IMR-90 (cell line): Measurements from ENCODE around the gene MESP2. TPM values are rescaled to one million over a fixed set of nuclear protein-coding genes. Genes with fewer than 3 reads are reported as not detected.

ENCODE experiments used
- ATAC-seq: fragments of 200-7000 bp; cut with Tn5 transposase; 2 replicates; pipeline ENCODE4 v1.9.1; 2020; ENCODE audit warnings: low read depth, mild to moderate bottlenecking, moderate library complexity
- BruUV-seq: library from RNA; stranded (reverse); fragments of 400-500 nt; replicated peaks from 2 replicates; lab custom pipeline; 2021; lab: Mats Ljungman, UMichigan
- CTCF ChIA-PET: fragments of 300-600 bp; formaldehyde crosslinking; extraction: SDS; loops from one replicate; lab custom pipeline; 2021; ENCODE audit warnings: antibody characterized with exemption; lab: Yijun Ruan, JAX
- POLR2A ChIA-PET: fragments of 300-600 bp; sonication (Branson Sonifier 250); formaldehyde crosslinking; loops from one replicate; lab custom pipeline; 2022; ENCODE audit warnings: antibody characterized with exemption; ENCODE audit not compliant: unreplicated experiment; lab: Charles Lee
- DNase-seq: peaks from one replicate; pipeline ENCODE4 v3.0.0; 2013
- H2AFZ ChIP-seq: replicated peaks from 2 replicates; pipeline ENCODE3; 2013; ENCODE audit warnings: low read length, mild to moderate bottlenecking; ENCODE audit not compliant: poor library complexity
- H2AK5ac ChIP-seq: 2 replicates; pipeline ENCODE4 v1.6.1; 2013; ENCODE audit warnings: low read depth, low read length, inconsistent platforms
- H2AK9ac ChIP-seq: replicated peaks from 2 replicates; pipeline ENCODE3; 2013; ENCODE audit warnings: mild to moderate bottlenecking, low read depth, low read length, moderate library complexity; ENCODE audit not compliant: poor library complexity
- H2BK120ac ChIP-seq: 2 replicates; pipeline ENCODE4 v1.6.1; 2013; ENCODE audit warnings: low read depth, low read length, inconsistent platforms
- H2BK15ac ChIP-seq: 3 replicates; pipeline ENCODE4 v1.6.1; 2013; ENCODE audit warnings: low read depth, low read length, inconsistent platforms
- H2BK20ac ChIP-seq: 2 replicates; pipeline ENCODE4 v1.6.1; 2013; ENCODE audit warnings: low read depth, mild to moderate bottlenecking, inconsistent platforms, low read length, moderate library complexity
- H2BK5ac ChIP-seq: 2 replicates; pipeline ENCODE4 v1.6.1; 2013; ENCODE audit warnings: mild to moderate bottlenecking, low read depth, low read length, inconsistent platforms; ENCODE audit not compliant: poor library complexity, severe bottlenecking
- H3K14ac ChIP-seq: replicated peaks from 2 replicates; pipeline ENCODE4 v1.6.1; 2013; ENCODE audit warnings: low read depth, low read length, inconsistent platforms
- H3K18ac ChIP-seq: 2 replicates; pipeline ENCODE4 v1.6.1; 2013; ENCODE audit warnings: low read depth, low read length, control low read depth
- H3K23ac ChIP-seq: 2 replicates; pipeline ENCODE4 v1.6.1; 2013; ENCODE audit warnings: low read depth, low read length, inconsistent platforms
- H3K27ac ChIP-seq: 2 replicates; pipeline ENCODE4 v1.5.1; 2013; ENCODE audit warnings: mild to moderate bottlenecking, control low read depth, low read length; ENCODE audit not compliant: insufficient read depth
- H3K27me3 ChIP-seq: 2 replicates; pipeline ENCODE4 v1.6.1; 2013; ENCODE audit warnings: low read length; ENCODE audit not compliant: control insufficient read depth, insufficient read depth
- H3K36me3 ChIP-seq: 2 replicates; pipeline ENCODE4 v1.6.1; 2013; ENCODE audit warnings: low read length, mixed read lengths; ENCODE audit not compliant: control insufficient read depth, insufficient read depth
- H3K4ac ChIP-seq: 2 replicates; pipeline ENCODE4 v1.6.1; 2013; ENCODE audit warnings: low read depth, low read length, inconsistent platforms
- H3K4me1 ChIP-seq: 2 replicates; pipeline ENCODE4 v1.6.1; 2013; ENCODE audit warnings: low read length, mixed read lengths; ENCODE audit not compliant: control insufficient read depth, insufficient read depth
- H3K4me2 ChIP-seq: 2 replicates; pipeline ENCODE4 v1.6.1; 2013; ENCODE audit warnings: low read depth, mild to moderate bottlenecking, control low read depth, low read length, moderate library complexity
- H3K4me3 ChIP-seq: 2 replicates; pipeline ENCODE4 v1.5.1; 2013; ENCODE audit warnings: low read depth, mild to moderate bottlenecking, control low read depth, low read length, moderate library complexity; ENCODE audit not compliant: insufficient read depth
- H3K56ac ChIP-seq: 2 replicates; pipeline ENCODE4 v1.6.1; 2013; ENCODE audit warnings: low read length, inconsistent platforms; ENCODE audit not compliant: insufficient read depth; ENCODE audit errors: extremely low read depth
- H3K79me1 ChIP-seq, 2 experiments: 2 replicates each; pipeline ENCODE4 v1.6.1; 2013; ENCODE audit warnings: low read length in 2 of 2, inconsistent platforms in 1 of 2, low read depth in 1 of 2
- H3K9ac ChIP-seq: 2 replicates; pipeline ENCODE4 v1.6.1; 2013; ENCODE audit warnings: low read depth, low read length, control low read depth
- H3K9me1 ChIP-seq: 2 replicates; pipeline ENCODE4 v1.6.1; 2013; ENCODE audit warnings: low read length, inconsistent platforms; ENCODE audit not compliant: insufficient read depth
- H3K9me3 ChIP-seq: 2 replicates; pipeline ENCODE4 v1.6.1; 2013; ENCODE audit warnings: low read length; ENCODE audit not compliant: control insufficient read depth, insufficient read depth
- H4K20me1 ChIP-seq: 2 replicates; pipeline ENCODE4 v1.6.1; 2013; ENCODE audit warnings: low read length, inconsistent platforms; ENCODE audit not compliant: insufficient read depth
- H4K5ac ChIP-seq: 2 replicates; pipeline ENCODE4 v1.6.1; 2013; ENCODE audit warnings: mild to moderate bottlenecking, low read depth, low read length, control low read depth
- H4K8ac ChIP-seq, 2 experiments: 2 replicates each; pipeline ENCODE4 v1.6.1; 2013; ENCODE audit warnings: low read depth in 2 of 2, low read length in 2 of 2, control low read depth in 1 of 2, inconsistent platforms in 1 of 2
- H4K91ac ChIP-seq: 2 replicates; pipeline ENCODE4 v1.6.1; 2013; ENCODE audit warnings: low read depth, low read length, inconsistent platforms; ENCODE audit not compliant: insufficient read depth
- CEBPB ChIP-seq: IDR thresholded peaks from 2 replicates; pipeline ENCODE4 v1.6.1; 2012; ENCODE audit warnings: low read depth, low read length, improper control_type of control experiment
- CHD1 ChIP-seq: IDR thresholded peaks from 2 replicates; pipeline ENCODE4 v1.6.1; 2012; ENCODE audit warnings: low read depth, low read length, improper control_type of control experiment
- ELK1 ChIP-seq: fragments of 150-350 bp; IDR thresholded peaks from 2 replicates; pipeline ENCODE4 v1.6.1; 2016; ENCODE audit warnings: low read depth, mild to moderate bottlenecking, low read length, moderate library complexity, borderline replicate concordance
- FOS ChIP-seq: fragments of 150-350 bp; IDR thresholded peaks from 2 replicates; pipeline ENCODE4 v1.6.1; 2016; ENCODE audit warnings: low read depth, low read length
- MAFK ChIP-seq: IDR thresholded peaks from 2 replicates; pipeline ENCODE4 v1.6.1; 2012; ENCODE audit warnings: low read depth, low read length, improper control_type of control experiment
- MAZ ChIP-seq: IDR thresholded peaks from 2 replicates; pipeline ENCODE4 v1.6.1; 2012; ENCODE audit warnings: low read depth, mild to moderate bottlenecking, low read length, improper control_type of control experiment, moderate library complexity, borderline replicate concordance
- MXI1 ChIP-seq: IDR thresholded peaks from 2 replicates; pipeline ENCODE4 v1.6.1; 2012; ENCODE audit warnings: low read depth, mild to moderate bottlenecking, low read length, moderate library complexity, borderline replicate concordance
- NFE2L2 ChIP-seq: fragments of 150-350 bp; IDR thresholded peaks from 2 replicates; pipeline ENCODE4 v1.6.1; 2016; ENCODE audit warnings: low read depth, mild to moderate bottlenecking, low read length
- POLR2A ChIP-seq: IDR thresholded peaks from 2 replicates; pipeline ENCODE4 v1.6.1; 2012; ENCODE audit warnings: mild to moderate bottlenecking, low read depth, low read length
- RAD21 ChIP-seq: IDR thresholded peaks from 2 replicates; pipeline ENCODE4 v1.6.1; 2012; ENCODE audit warnings: low read length, improper control_type of control experiment
- RCOR1 ChIP-seq: IDR thresholded peaks from 2 replicates; pipeline ENCODE4 v1.6.1; 2012; ENCODE audit warnings: mild to moderate bottlenecking, low read length, improper control_type of control experiment; ENCODE audit not compliant: insufficient replicate concordance
- RFX5 ChIP-seq: IDR thresholded peaks from 2 replicates; pipeline ENCODE4 v1.8.0; 2012; ENCODE audit warnings: low read depth, mild to moderate bottlenecking, low read length, moderate library complexity
- SMC3 ChIP-seq: fragments of 150-350 bp; IDR thresholded peaks from 2 replicates; pipeline ENCODE4 v1.6.1; 2016; ENCODE audit warnings: low read depth, mild to moderate bottlenecking, antibody characterized with exemption, low read length, moderate library complexity
- USF2 ChIP-seq: fragments of 150-350 bp; IDR thresholded peaks from 2 replicates; pipeline ENCODE4 v1.6.1; 2017; ENCODE audit warnings: mild to moderate bottlenecking, antibody characterized with exemption, low read length, low read depth
- WGBS, 2 experiments: methylation state at CpG; one replicate each; pipeline versions ENCODE4 v1.1.5 to v1.1.7; 2013; ENCODE audit warnings: missing lambda C conversion rate in 2 of 2; ENCODE audit not compliant: insufficient read length in 1 of 2; ENCODE audit errors: extremely low coverage in 2 of 2; 5-methylcytosine and 5-hydroxymethylcytosine counted together
- dilution Hi-C: fragments of 300-500 bp; cut with HindIII; formaldehyde crosslinking; loops from one replicate; pipeline ENCODE4 v1.14.3; 2018; ENCODE audit warnings: low sequenced_read_pairs; ENCODE audit not compliant: unreplicated experiment
- in situ Hi-C: fragments of 300-500 bp; cut with MboI; formaldehyde crosslinking; loops from 3 replicates; pipeline ENCODE4 v1.14.3; 2019; ENCODE audit warnings: low sequenced_read_pairs, inconsistent platforms, mixed read lengths
- intact Hi-C: fragments of 100-400 bp; cut with micrococcal nuclease; formaldehyde crosslinking; loops from 2 replicates; pipeline ENCODE4 v1.10.0; 2022
- polyA plus RNA-seq, 3 experiments: library from polyadenylated mRNA; depleted of rRNA; stranded (reverse); fragments of >200 nt; gene quantifications; 2 replicates each; pipeline ENCODE4 v1.2.3, GENCODE V29; 2012; ENCODE audit warnings: low replicate concordance in 1 of 3
- total RNA-seq: library from RNA; depleted of rRNA; stranded (reverse); fragments of >200 nt; gene quantifications from 2 replicates; pipeline ENCODE4 v1.2.3, GENCODE V29; 2012
- TF ChIP-seq, protein P1 (sequence below): conservative IDR thresholded peaks from 2 replicates; pipeline ENCODE4 v1.5.1; 2012; ENCODE audit warnings: mild to moderate bottlenecking, low read depth, low read length, improper control_type of control experiment

The MESP2 gene
- total and polyA plus RNA-seq, 2 of the 4 experiments (the other 2 are of a cell fraction): 0.18 to 0.32 TPM

DNA sequence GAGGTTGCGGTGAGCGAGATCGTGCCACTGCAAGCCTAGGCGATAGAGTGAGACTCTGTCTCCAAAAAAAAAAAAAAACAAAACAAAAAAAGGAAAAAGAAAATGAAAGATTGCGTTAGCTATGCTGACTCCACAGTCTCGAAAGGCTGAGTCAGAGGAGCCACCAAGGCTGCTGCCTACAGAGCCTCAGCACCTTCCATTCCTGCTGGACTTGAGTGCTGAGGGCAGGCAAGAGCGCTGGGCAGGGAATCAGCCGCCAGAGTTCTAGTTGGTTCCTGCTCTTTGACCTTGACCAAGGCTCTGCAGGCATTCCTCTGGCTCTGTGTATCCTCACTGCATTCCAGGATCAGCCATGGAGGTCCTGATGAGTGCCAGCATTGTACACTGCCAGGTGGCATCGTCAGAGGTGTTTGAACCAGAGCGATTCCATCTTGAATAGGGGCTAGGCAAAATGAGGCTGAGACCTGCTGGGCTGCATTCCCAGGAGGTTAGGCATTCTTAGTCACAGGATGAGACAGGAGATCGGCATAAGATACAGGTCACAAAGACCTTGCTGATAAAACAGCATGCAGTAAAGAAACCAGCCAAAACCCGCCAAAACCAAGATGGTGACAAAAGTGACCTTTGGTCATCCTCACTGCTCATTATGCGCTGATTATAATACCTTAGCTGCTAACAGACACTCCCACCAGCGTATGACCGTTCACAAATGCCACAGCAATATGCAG, 5.9 kb downstream of the MESP2 start:
- Histone ChIP-seq H3K9me1 (no peaks in the 10 kb centered on the region; the same call in 1 of the 2 replicates), H3K4me1 (peaks cover 10% of the 10 kb centered on the region), H3K36me3 (peaks cover 4% of the 10 kb centered on the region; the same call in 1 of the 2 replicates), H3K4me2 (no peak overlapping the region), H3K18ac (no peak overlapping the region), H2BK120ac (no peak overlapping the region), H3K23ac (no peak overlapping the region), H2BK5ac (no peak overlapping the region), H3K4ac (no peak overlapping the region), H3K9ac (no peak overlapping the region), H3K14ac (no peak overlapping the region), H4K8ac (no peak overlapping the region), H3K27me3 (no peaks in the 10 kb centered on the region), H3K56ac (no peak overlapping the region), H2BK20ac (no peak overlapping the region), H2AK9ac (no peak overlapping the region), H2AK5ac (no peak overlapping the region), H3K4me3 (no peak overlapping the region), H3K27ac (no peak overlapping the region), H4K5ac (no peak overlapping the region), H4K91ac (no peak overlapping the region), H3K79me1 (no peaks in the 10 kb centered on the region), H2BK15ac (no peak overlapping the region), H3K9me3 (no peaks in the 10 kb centered on the region), H4K20me1 (no peaks in the 10 kb centered on the region), H2AFZ (no peak overlapping the region)
- in situ Hi-C loops: no loop called here
- intact Hi-C loops: no loop called here
- POLR2A ChIA-PET: no interaction called here
- peak; percentile 57 for DNase-seq
- dilution Hi-C loops: no loop called here
- CTCF ChIA-PET: interaction anchor here (1.0 kb wide), 1 partner anchor 21 kb away, joined by 5 read pairs; no protein-coding TSS in a partner anchor
- WGBS, 2 experiments: 60% methylated on average over 6 of the region's 15 CpGs; no CpG with 5 or more reads in 1 of the 2 experiments
- peak; percentile 78 for ATAC-seq
- no TSS peak for BruUV-seq
- TF ChIP-seq RFX5 (no peak), CHD1 (no peak), POLR2A (no peak), FOS (no peak), USF2 (no peak), RAD21 (no peak), RCOR1 (no peak), CEBPB (peak; percentile 63; the same call in 1 of the 2 replicates), ELK1 (no peak), SMC3 (no peak), MAZ (no peak), NFE2L2 (no peak; the same call in 1 of the 2 replicates), MXI1 (no peak), MAFK (peak; percentile 79)
- TF ChIP-seq, protein P1, sequence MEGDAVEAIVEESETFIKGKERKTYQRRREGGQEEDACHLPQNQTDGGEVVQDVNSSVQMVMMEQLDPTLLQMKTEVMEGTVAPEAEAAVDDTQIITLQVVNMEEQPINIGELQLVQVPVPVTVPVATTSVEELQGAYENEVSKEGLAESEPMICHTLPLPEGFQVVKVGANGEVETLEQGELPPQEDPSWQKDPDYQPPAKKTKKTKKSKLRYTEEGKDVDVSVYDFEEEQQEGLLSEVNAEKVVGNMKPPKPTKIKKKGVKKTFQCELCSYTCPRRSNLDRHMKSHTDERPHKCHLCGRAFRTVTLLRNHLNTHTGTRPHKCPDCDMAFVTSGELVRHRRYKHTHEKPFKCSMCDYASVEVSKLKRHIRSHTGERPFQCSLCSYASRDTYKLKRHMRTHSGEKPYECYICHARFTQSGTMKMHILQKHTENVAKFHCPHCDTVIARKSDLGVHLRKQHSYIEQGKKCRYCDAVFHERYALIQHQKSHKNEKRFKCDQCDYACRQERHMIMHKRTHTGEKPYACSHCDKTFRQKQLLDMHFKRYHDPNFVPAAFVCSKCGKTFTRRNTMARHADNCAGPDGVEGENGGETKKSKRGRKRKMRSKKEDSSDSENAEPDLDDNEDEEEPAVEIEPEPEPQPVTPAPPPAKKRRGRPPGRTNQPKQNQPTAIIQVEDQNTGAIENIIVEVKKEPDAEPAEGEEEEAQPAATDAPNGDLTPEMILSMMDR: no peak
